NOMO-1 treated with DMSO at 0.1 percent for 48 hours (cell line): Measurements from ENCODE around the gene SP6.
A peak's percentile ranks its signal among the peaks of the same experiment; 100 is the strongest.

Experiments
- DNase-seq: peaks from one replicate; lab custom pipeline; 2025; ENCODE audit not compliant: unreplicated experiment; lab: John Stamatoyannopoulos, UW

SP6 gene

GRCh38 chr17:47857551-47858455, 6.8 kb upstream of the SP6 start:
- peak; percentile 31 for DNase-seq

GRCh38 chr17:47856830-47857229, 5.9 kb upstream of the SP6 start:
- DNase-seq: no peak

DNA sequence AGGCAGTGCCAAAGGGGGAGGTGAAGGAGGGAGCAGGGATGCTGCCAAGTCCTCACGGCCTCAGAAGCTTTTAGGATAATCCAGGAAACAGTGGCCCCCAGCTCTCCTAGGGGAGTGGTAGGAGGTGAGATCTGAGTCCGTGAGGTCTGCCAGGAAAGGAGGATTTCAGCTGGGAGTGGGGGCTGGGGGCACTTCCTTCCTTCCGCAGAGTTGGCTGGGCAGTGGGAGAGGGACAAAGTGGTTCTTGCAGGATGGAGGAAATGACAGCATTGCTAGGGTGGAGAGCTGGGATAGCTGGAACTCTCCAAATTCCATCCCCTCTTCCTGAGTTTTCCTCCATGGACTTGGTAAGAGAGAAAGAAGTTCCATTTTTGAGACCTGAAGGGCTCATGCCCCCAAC, 4.8 kb upstream of the SP6 start:
- DNase-seq: no peak

GRCh38 chr17:47853616-47854015, 2.7 kb upstream of the SP6 start:
- DNase-seq: no peak

DNA sequence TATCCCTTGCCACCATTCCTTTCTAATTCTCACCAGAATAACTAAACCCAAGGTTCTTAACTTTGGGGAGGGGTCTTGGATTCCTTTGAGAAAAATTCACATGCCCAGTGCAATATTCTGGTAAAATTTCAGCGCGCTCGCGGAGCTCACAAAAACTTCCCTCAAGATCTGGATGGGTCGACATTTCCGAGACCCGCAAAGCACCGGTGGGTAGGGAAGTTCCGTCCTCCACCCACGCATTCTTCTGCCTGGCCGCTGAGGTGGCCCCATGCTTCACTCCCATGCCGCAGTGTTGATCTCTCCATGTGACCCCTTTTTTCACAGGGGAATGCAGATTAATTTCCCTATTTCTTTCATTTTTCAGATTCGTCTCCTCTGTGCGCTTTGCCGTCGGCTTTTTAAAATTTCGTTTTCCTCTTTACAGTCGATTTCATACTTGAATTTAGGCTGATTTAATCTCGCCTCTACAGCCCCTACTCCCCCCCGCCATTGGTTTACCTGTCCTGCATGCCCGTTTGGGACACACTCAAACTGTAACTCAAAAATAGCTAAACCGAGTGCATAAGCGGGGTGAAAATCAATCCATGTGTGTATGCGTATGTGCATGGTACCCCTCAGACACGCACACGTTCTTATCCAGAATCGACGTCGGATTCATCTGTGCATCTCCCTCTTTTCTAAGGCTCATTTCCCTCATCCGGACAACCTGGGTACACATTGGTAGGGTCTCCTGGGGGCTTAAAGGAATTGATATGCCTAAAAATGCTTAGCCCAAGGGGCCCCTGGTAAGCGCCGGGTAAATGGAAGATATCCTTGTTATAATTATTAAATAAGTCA, 1.4 kb upstream of the SP6 start:
- no peak for DNase-seq

DNA sequence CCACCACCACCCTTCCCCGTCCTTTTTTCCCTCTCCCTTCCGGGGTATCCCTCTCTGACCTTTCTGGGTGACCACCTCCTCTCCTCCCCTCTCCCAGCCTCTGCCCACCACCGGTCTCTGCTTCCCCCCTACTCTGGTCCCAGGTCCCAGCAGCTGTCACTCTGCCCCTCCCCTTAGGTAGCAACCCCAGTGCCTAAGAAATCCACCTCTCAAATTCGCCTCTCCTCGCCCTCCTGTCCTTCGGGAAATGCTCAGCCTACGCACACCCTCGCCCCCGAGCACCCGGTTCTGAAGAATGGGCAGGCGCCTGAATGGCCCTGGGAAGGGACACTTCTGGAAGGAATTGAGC, 775 bp upstream of the SP6 start:
- no peak for DNase-seq

GRCh38 chr17:47850373-47850691, 631 bp downstream of the SP6 start:
- no peak for DNase-seq

- no peak for DNase-seq
Observed at GRCh38 chr17:47848198-47848513, 2.8 kb downstream of the SP6 start.

GRCh38 chr17:47847341-47848197, 3.4 kb downstream of the SP6 start:
- peak; percentile 24 for DNase-seq

DNA sequence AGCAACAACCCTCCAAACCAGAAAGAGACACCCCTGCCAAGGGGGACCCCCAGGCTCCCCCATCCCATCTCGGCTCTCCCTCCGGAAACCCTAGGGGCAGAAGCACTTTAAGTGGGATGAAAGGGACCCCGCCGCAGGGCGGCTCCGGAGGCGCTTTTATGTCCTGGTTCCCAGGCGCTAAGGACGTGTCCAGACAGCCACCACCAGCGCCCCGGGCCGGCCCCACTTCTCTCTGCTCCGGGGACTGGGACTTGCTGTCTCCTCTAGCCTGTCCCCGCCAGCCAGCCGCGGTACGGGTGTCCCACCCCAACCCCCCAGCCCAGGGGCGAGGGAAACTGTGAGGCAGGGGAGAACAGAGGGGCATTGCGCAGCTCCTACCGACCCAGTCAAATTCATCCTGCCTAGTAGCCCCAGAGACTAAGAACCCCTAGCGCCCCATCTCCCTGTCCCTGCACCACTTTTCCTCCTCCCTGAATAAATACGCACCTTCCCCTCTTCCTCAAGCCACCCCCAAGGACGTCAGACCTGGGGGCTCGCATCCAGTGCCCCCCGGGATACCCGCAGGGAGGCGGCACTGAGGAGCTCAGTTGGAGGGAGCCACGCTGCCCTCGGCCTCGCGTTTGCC, 4.1 kb downstream of the SP6 start:
- DNase-seq: no peak

DNA sequence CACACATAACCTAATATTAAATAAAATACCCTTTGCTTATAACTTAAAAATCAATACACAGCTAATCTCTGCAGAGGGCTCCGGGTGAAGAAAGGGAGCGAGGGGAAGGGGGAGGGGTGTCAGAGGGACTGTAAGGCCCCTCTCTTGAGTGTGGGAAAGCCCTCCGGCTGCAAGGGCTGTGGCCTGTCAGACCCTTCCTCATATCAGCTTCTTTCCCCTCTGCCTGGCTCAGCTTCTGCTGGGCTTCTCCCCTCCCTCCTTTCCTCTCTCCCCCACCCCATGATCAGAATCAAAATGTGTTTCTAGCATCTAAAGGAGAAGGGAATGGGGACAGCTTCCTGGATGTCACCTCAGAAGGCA, 5.3 kb downstream of the SP6 start:
- no peak for DNase-seq

DNA sequence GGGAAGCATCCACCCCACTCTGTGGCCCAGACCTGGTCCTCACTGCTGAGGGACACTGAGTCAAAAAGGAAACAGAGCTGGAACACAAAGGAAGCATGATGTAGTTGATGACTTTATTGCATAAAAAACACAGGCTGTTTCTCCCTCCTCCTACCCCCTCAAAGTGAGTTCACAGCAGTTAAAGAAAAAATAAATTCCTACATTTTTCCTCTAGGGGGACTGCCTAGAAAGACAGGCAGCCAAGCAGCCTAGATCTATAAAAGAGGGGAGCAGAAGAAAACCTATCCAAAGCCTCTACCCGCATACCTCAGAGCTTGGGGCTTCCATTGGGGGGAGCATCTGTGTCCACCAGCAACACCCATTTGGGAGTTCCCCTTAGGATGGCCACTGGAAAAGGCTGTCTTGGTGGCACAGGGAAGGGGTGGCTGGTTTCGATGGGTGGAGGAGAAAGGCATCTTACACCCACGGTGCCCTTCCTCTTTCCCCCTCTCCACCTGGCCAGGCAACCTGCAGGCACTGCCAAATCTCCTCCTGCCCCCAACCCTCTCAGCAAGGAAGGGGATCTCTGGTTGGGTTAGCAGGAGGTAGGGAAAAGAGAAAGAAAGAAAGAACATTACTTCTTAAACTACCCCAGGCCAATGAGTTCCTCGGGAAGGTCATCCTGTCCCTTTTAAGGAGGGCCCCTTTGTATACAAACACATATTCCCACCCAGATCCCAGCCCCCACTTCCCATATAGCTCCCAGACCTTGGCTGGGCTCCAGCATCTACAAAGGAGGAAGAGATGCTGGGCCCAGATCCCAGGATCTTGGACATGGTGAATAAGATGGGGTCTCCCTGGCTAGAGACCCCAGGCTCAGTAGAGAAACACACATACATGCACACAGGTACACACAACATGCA, 5.9 kb downstream of the SP6 start:
- peak; percentile 10 for DNase-seq

GRCh38 chr17:47844227-47844626, 6.7 kb downstream of the SP6 start:
- no peak for DNase-seq

GRCh38 chr17:47843391-47843730, 7.6 kb downstream of the SP6 start:
- DNase-seq: no peak

DNA sequence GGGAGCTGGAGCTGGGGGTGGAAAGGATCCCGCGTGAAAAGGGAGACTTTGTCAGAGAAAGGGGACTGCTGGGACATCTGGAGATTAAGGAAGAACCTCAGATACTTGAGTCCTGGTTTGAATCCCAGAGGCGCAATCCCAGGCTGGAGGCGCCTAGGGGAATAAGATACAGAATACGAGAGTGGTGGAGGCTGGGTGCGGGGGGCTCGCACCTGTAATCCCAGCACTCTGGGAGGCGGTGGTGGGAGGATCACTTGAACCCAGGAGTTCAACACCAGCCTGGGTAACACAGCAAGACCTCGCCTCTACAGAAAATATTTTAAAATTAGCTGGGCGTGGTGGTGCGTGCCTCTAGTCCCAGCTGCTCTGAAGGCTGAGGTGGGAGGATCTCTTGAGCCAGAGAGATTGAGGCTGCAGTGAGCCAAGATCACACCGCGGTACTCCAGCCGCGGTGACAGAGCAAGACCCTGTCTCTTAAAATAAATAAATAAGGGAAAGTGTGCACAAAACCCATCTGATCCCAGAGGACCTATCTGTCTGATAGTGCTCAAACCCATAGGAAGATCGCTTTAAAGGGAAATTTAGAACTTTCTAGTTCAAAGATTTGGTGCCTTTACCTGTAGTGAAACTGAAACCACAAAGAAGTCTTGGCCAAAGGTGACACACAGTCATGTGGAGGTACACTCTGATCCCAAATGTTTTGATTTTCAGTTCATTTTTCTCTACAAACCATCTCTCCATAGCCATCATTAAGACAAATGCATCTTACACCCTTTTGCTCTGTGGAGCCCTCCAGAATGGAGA, 9.3 kb downstream of the SP6 start:
- DNase-seq: no peak

- peak; percentile 84 for DNase-seq
Observed at GRCh38 chr17:47840742-47841487, 10.0 kb downstream of the SP6 start, which contains the start of gene SCRN2. SCRN2 (minus strand) TSS chr17:47841273; CDS start chr17:47840843, 430 bp downstream.

GRCh38 chr17:47840001-47840741, 10.8 kb downstream of the SP6 start:
- no peak for DNase-seq

DNA sequence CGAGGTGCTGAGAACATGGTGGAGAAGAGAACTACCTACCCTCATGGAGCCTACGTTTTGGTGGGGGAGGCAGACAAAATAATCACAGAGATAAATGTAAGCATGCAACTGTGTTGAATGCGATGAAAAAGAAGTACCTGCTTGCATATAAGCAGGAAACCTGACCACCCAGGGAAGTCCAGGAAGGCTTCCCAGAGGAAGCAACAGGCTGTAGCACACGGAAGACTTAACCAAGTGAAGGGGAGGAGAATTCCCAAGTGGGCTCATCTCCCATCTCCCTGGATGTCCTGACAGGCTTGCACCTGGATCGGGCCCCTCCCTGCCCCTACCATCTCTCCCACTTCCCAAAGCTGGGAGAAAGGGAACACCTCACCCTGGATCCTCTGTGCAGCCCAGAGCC, 11.9 kb downstream of the SP6 start:
- DNase-seq: no peak
